NCI-H345 treated with DMSO at 0.1 percent for 48 hours (cell line): Measurements from ENCODE around the gene LHX1.

Experiments used
- DNase-seq: peaks from one replicate; lab custom pipeline; 2025; ENCODE audit not compliant: unreplicated experiment; lab: John Stamatoyannopoulos, UW

Gene LHX1

GRCh38 chr17:36921095-36921851 is 16.0 kb upstream of the LHX1 start:
- no peak for DNase-seq

GRCh38 chr17:36922175-36922574 is 15.1 kb upstream of the LHX1 start:
- DNase-seq = no peak

DNA sequence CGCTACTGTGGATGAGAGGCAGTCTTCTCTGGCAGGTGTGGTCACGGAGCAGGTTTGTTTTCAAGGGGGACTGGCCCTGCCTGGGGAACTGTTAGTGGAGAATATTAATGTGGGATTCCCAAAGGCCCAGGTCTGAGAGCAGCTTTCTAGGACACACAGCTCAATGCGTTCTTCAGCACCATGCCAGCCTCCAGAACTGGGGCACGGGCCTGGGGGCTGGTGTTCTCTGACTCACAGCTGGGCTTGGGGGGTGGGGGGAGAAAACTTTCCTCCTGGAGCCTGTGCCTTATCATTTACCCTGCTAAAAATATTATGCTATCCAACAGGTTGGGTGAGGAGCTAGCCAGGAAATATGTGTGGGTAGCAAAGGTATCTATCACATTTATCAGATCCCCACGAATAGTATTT is 13.5 kb upstream of the LHX1 start:
- no peak for DNase-seq

DNA sequence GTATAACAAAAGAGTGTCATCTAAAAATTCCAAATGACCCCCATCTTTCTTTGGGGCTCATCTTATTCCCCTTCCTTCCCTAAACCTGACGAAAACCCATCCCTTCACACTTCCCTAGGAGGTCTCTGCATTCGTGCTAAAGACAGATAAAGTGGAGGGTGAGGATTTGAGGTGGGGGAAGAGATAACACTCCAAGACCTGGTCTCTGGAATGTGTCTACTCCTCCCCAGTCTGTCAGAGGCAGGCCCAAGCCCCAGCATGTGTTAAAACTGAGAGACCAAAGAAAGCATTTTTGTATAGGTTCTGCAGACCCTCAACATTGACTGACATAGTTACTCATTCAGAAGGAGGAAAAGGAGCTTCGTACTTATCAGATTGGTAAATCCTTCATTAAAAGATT is 11.0 kb upstream of the LHX1 start:
- DNase-seq = no peak

- no peak for DNase-seq
These were observed 10.6 kb upstream of the LHX1 start for GRCh38 chr17:36926701-36927100.

- DNase-seq = no peak
These were observed 8.6 kb upstream of the LHX1 start for GRCh38 chr17:36928471-36929345.

DNA sequence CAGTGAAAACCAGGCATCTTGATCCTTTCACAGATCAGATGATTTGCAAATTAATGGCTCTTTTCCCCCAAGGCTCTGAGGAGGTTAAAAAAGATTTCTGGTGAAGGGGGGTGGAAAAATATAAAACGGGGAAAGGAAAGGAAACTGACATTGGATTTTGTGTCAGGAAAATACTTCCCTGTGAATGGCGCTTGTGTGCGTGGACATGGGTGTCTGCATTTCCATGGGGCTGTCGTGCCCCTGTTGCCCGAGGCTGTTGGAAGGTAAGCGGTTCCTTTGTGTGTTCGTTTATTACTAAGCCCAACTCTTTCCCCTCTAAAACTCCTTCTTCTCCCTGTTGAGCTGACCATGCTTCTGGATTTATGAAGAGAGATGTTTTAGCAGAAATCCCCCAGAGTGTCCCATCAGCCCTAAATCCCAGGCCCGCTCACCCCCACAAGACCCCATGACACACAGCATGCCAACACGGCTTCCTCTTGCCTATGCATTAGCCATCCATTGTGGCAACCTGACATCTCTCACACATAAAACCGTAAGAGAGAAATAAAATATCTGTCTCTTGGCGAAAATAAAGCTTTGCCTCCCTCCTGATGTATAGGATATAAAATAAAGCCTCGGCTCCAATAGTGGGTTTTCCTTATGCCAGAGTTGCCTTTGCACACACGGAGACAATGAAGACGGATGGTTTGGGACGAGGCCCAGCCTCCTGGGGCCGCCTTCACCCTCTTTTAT is 7.3 kb upstream of the LHX1 start:
- no peak for DNase-seq

DNA sequence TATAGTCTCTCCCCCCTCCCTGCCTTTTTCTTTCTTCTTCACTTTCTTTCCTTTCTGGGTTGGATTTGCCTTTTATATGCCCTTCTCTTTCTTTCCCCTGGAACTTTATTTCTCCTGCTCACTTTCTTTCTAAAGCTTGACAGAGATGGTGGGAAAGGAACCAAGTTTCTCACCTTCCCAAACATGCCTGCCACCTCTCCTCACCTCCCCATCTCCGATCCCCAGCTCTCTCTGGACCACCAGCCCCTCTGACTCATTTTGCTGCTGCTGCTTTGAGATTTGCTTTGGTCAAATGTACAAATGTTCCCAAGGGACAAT is 6.7 kb upstream of the LHX1 start:
- DNase-seq = no peak

GRCh38 chr17:36931096-36931696 is 6.1 kb upstream of the LHX1 start:
- DNase-seq = no peak

GRCh38 chr17:36931697-36932382 is 5.4 kb upstream of the LHX1 start:
- DNase-seq = no peak

- DNase-seq = no peak
These were observed 4.9 kb upstream of the LHX1 start for GRCh38 chr17:36932383-36932693.

DNA sequence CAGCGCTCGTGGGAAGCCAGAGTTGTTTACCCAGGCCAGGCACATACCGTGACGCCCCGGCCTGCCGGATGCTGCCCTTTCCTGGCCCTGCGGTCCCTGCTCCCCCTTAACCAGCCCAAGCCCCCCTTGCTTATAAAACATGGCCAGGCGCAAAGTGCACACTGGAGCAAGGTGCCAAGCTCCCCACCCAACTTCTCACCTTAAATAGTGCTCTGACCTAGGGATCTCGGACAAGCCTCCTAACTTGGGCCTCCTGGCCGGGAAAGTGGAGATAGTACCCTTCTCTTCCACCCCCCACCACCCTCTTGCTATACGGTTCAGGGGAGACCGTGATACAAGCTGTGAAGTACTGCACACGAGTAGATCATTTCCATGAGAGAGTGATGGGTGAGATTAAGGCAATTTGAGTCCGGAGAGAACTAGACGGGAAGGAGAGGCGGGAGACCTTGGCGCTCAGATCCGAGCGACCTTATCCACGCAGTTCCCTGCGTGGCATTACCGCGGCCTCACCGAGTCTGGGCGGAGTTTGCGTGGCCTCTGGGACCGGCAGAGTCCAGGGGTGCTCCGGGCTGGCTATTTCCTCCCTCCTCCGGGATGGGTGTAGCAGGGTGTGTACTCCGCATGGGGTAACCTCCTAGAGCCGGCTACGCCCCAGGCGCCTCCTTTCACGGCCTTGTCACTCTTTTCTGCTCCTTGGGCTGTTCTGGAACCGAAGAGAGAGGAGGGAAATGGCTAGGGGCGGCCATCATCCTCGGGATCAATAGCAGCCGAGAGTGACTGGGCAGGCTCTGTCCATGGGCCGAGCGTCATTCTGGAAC is 4.4 kb upstream of the LHX1 start:
- DNase-seq = no peak

DNA sequence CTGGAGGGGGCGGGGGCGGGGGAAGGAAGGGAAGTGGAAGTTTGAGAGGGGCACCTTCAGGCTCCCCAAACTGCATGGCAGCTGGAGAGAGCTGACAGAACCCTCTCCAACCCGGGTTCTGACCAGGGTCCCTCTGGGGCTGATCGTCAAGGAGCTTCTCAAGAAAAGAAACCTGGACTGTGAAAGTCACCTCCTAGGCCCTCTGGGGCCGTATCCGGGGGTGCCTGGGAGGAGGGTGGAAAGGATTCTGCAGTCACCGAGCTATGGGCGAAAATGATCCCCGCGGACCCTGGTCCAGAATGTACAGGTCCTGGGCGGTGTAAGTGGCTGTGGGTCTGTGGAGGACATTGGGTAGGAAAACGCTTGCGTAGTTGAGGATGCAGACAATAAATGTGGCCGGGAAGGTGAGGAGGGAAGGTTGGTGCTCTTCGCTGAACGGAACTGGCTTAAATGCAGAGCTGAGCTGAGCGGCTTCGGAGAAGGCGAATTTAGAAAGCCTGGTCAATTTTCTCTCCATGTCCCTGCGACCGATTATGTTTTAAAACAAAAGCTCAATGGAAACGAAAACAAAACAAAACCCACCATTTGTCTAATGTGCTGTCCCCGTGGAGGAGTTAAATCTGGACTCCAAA is 3.6 kb upstream of the LHX1 start:
- no peak for DNase-seq

GRCh38 chr17:36934144-36934691 is 3.1 kb upstream of the LHX1 start:
- no peak for DNase-seq

DNA sequence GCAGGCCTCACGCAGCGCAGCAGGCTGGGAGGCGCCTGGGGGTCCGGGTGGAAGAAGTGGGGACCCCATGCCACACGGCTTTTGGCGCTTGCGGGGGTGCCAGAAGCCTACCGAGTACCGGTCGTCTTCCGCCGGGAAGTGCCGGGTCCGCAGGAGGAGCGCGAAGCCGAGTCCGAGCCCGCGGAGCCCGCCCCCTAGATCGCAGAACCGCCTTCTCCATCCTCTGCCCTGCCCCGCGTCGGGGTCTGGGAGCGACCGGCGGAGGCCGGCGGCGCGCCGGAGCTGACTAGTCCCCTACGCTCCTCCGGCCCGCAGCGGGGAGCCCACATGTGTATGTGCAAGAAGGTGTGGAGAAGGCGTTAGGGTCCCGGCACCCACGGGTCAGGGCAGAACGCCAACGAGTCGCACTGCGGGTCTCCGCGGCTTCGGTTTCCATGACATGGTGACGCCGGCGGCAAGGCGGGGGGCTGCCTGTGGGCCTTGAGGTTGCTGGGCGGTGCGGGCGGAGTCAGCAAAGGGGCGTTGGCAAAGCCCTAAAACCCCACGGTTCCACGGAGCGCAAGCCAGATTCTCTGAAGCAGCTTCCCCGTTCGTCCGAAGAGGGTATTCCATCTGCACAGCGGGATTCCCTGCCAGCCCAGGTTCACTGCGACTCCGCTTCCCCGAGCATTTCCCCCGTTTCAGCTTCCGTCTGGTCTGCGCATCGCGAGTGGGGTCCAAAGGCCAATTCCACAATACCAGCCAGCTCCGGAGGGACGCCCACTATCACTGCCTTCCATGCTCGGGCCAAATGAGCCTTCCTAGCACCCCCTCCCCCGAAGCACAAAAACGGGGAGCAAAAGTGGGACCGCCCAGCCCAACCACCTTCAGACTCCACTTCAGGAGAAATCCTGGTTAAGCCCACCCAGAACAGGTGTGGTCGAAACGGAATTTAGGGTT is 2.3 kb upstream of the LHX1 start:
- no peak for DNase-seq

GRCh38 chr17:36935671-36936454 is 1.4 kb upstream of the LHX1 start:
- DNase-seq = no peak

- no peak for DNase-seq
These were observed 747 bp upstream of the LHX1 start for GRCh38 chr17:36936455-36937000.
